HepG2 (cell line): Measurements from ENCODE around the gene ZNF148. TPM values are rescaled to one million over a fixed set of nuclear protein-coding genes. Genes with fewer than 3 reads are reported as not detected.

Source experiments
- ATAC-seq: fragments of 200-7000 bp; cut with Tn5 transposase; 3 replicates; pipeline ENCODE4 v1.9.1; 2020; ENCODE audit warnings: mild to moderate bottlenecking, moderate library complexity
- BruUV-seq: library from RNA; stranded (reverse); fragments of 400-500 nt; replicated peaks from 2 replicates; lab custom pipeline; 2021; lab: Mats Ljungman, UMichigan
- CTCF ChIA-PET: fragments of 300-600 bp; formaldehyde crosslinking; extraction: SDS; loops from one replicate; lab custom pipeline; 2021; ENCODE audit warnings: low total read pairs, inconsistent platforms, low intra/inter-chr PET ratio; lab: Yijun Ruan, JAX
- POLR2A ChIA-PET: fragments of 350-600 bp; sonication (Branson Sonifier 250); formaldehyde crosslinking; loops from one replicate; lab custom pipeline; 2020; ENCODE audit warnings: antibody characterized with exemption, inconsistent platforms; lab: Yijun Ruan, JAX
- DNase-seq: peaks from one replicate; pipeline ENCODE4 v3.0.0-alpha.2; 2015; ENCODE audit warnings: low spot score
- FAIRE-seq: peaks from 3 replicates; lab custom pipeline; 2011; peaks lifted over from hg19 to GRCh38; lab: Jason Lieb, UNC
- H2AFZ ChIP-seq: one replicate; pipeline ENCODE4 v1.6.1; 2011; ENCODE audit warnings: low read length, inconsistent platforms
- H3K27ac ChIP-seq: fragments of 300-600 bp; 3 replicates; pipeline ENCODE4 v1.8.0; 2011; ENCODE audit warnings: mixed run types, mild to moderate bottlenecking, mixed read lengths, low read length, inconsistent platforms; ENCODE audit not compliant: insufficient read depth; ENCODE audit errors: extremely low read length
- H3K27me3 ChIP-seq, 2 experiments: fragments of 200-600 bp in 1 of 2; 2 replicates in 1 of 2; 3 replicates in 1 of 2; pipeline versions ENCODE4 v1.6.0 to v1.8.0; 2011; ENCODE audit warnings: low read length in 2 of 2, mild to moderate bottlenecking in 2 of 2, moderate library complexity in 2 of 2, inconsistent platforms in 1 of 2; ENCODE audit not compliant: insufficient read depth in 2 of 2, control insufficient read depth in 1 of 2
- H3K36me3 ChIP-seq, 2 experiments: fragments of 200-600 bp in 1 of 2; replicated peaks in 1 of 2; 2 replicates in 1 of 2; 3 replicates in 1 of 2; pipeline versions ENCODE4 v1.5.1 to v1.8.0; 2011; ENCODE audit warnings: low read length in 2 of 2, inconsistent platforms in 1 of 2; ENCODE audit not compliant: insufficient read depth in 2 of 2, control insufficient read depth in 1 of 2
- H3K4me1 ChIP-seq: 2 replicates; pipeline ENCODE4 v1.5.1; 2012; ENCODE audit warnings: low read length, inconsistent platforms; ENCODE audit not compliant: insufficient read depth
- H3K4me2 ChIP-seq: 2 replicates; pipeline ENCODE4 v1.6.0; 2011; ENCODE audit warnings: low read depth, low read length, inconsistent platforms
- H3K4me3 ChIP-seq, 3 experiments: fragments of 200-600 bp in 1 of 3; sonication (generic), shearing (Covaris generic) in 1 of 3; replicated peaks in 1 of 3; 2 replicates each; pipeline ENCODE4 v1.5.1; 2011 to 2016; ENCODE audit warnings: low read length in 3 of 3, inconsistent platforms in 2 of 3, low read depth in 2 of 3, mild to moderate bottlenecking in 2 of 3, control low read depth in 1 of 3, mixed read lengths in 1 of 3; ENCODE audit not compliant: insufficient read depth in 1 of 3
- H3K79me2 ChIP-seq: one replicate; pipeline ENCODE4 v1.6.1; 2011; ENCODE audit warnings: low read length, inconsistent platforms; ENCODE audit not compliant: insufficient read depth
- H3K9ac ChIP-seq: 2 replicates; pipeline ENCODE4 v1.6.0; 2011; ENCODE audit warnings: mild to moderate bottlenecking, low read depth, low read length, inconsistent platforms; ENCODE audit not compliant: insufficient read depth
- H3K9me3 ChIP-seq: 2 replicates; pipeline ENCODE4 v1.5.1; 2012; ENCODE audit warnings: mild to moderate bottlenecking, low read length
- H4K20me1 ChIP-seq: 2 replicates; pipeline ENCODE4 v1.6.0; 2011; ENCODE audit warnings: inconsistent platforms, mild to moderate bottlenecking, low read length, moderate library complexity; ENCODE audit not compliant: insufficient read depth
- CEBPB ChIP-seq: IDR thresholded peaks from 2 replicates; pipeline ENCODE4 v1.6.1; 2011; ENCODE audit warnings: low read depth, low read length, improper control_type of control experiment, borderline replicate concordance
- GATAD2A ChIP-seq: IDR thresholded peaks from 2 replicates; pipeline ENCODE4 v1.6.1; 2016
- MAF1 ChIP-seq: sonication (generic); formaldehyde crosslinking; IDR thresholded peaks from 2 replicates; pipeline ENCODE4 v1.5.0; 2020; ENCODE audit warnings: missing genetic modification reagents, borderline replicate concordance
- MAFF ChIP-seq: IDR thresholded peaks from 2 replicates; pipeline ENCODE4 v1.6.1; 2011; ENCODE audit warnings: low read depth, low read length, improper control_type of control experiment
- MAFG ChIP-seq: sonication (generic); formaldehyde crosslinking; IDR thresholded peaks from 2 replicates; pipeline ENCODE4 v1.5.1; 2020; ENCODE audit warnings: mild to moderate bottlenecking, missing genetic modification reagents
- MIER2 ChIP-seq: IDR thresholded peaks from 2 replicates; pipeline ENCODE4 v1.6.1; 2016; ENCODE audit warnings: missing biosample characterization, missing genetic modification reagents
- NFYB ChIP-seq: sonication (generic); formaldehyde crosslinking; IDR thresholded peaks from 2 replicates; pipeline ENCODE4 v1.4.0; 2020; ENCODE audit warnings: missing genetic modification reagents
- NONO ChIP-seq, 2 experiments: fragments of 450-650 bp in 1 of 2; sonication (generic) in 1 of 2; formaldehyde crosslinking in 1 of 2; IDR thresholded peaks in 1 of 2; conservative IDR thresholded peaks in 1 of 2; 2 replicates each; pipeline versions ENCODE4 v1.6.1 to v1.8.0; 2017 to 2022; ENCODE audit warnings: mild to moderate bottlenecking in 1 of 2, missing genetic modification reagents in 1 of 2, moderate library complexity in 1 of 2
- NR2C2 ChIP-seq: sonication (generic); formaldehyde crosslinking; IDR thresholded peaks from 2 replicates; pipeline ENCODE4 v1.4.0; 2020; ENCODE audit warnings: missing genetic modification reagents, mild to moderate bottlenecking, moderate library complexity, borderline replicate concordance
- PRMT3 ChIP-seq: sonication (generic); formaldehyde crosslinking; IDR thresholded peaks from 2 replicates; pipeline ENCODE4 v1.8.1; 2022; ENCODE audit warnings: low read depth, mild to moderate bottlenecking, moderate library complexity, missing genetic modification reagents, borderline replicate concordance
- PTBP1 ChIP-seq: fragments of 200-400 bp; formaldehyde crosslinking; IDR thresholded peaks from 2 replicates; pipeline ENCODE4 v1.6.1; 2018; ENCODE audit warnings: low read length, low read depth; ENCODE audit not compliant: poor library complexity, severe bottlenecking
- SRSF9 ChIP-seq: fragments of 200-400 bp; formaldehyde crosslinking; IDR thresholded peaks from 2 replicates; pipeline ENCODE4 v1.6.1; 2018; ENCODE audit warnings: borderline replicate concordance, mild to moderate bottlenecking, low read depth, low read length; ENCODE audit not compliant: insufficient read depth, poor library complexity, severe bottlenecking
- TCF7 ChIP-seq: sonication (generic); IDR thresholded peaks from 2 replicates; pipeline ENCODE4 v1.6.1; 2016; ENCODE audit warnings: antibody characterized with exemption, low read depth
- ZNF329 ChIP-seq: sonication (generic); formaldehyde crosslinking; IDR thresholded peaks from 2 replicates; pipeline ENCODE4 v1.9.0; 2021; ENCODE audit warnings: low read depth, mild to moderate bottlenecking, missing genetic modification reagents
- ZNF605 ChIP-seq: sonication (generic); formaldehyde crosslinking; IDR thresholded peaks from 2 replicates; pipeline ENCODE4 v1.8.0; 2022; ENCODE audit warnings: mild to moderate bottlenecking, missing genetic modification reagents
- ZNF615 ChIP-seq: sonication (generic); formaldehyde crosslinking; IDR thresholded peaks from 2 replicates; pipeline ENCODE4 v1.5.0; 2020; ENCODE audit warnings: mild to moderate bottlenecking, missing genetic modification reagents, borderline replicate concordance
- ZNF788 ChIP-seq: sonication (generic); formaldehyde crosslinking; IDR thresholded peaks from 2 replicates; pipeline ENCODE4 v1.5.0; 2020; ENCODE audit warnings: mild to moderate bottlenecking, missing genetic modification reagents, borderline replicate concordance
- WGBS: methylation state at CpG from one replicate; pipeline ENCODE4 v1.1.6; 2017; ENCODE audit warnings: low lambda C conversion rate; 5-methylcytosine and 5-hydroxymethylcytosine counted together
- in situ Hi-C: cut with HindIII; loops from 2 replicates; pipeline ENCODE4 v1.10.0; 2017; ENCODE audit warnings: low pct_unique_long_range_greater_than_20kb; ENCODE audit not compliant: extremely low pct_ligation_motif_present
- intact Hi-C: fragments of 100-400 bp; cut with micrococcal nuclease; formaldehyde crosslinking; loops from one replicate; pipeline ENCODE4 v1.10.0; 2022; ENCODE audit not compliant: unreplicated experiment
- polyA plus RNA-seq, 8 experiments: library from polyadenylated mRNA; depleted of rRNA in 3 of 8; stranded (reverse) in 7 of 8; unstranded in 1 of 8; fragments of >200 nt; fragmentation: Illumina TruSeq in 4 of 8; extraction: Trizol in 4 of 8; gene quantifications; 2 replicates each; pipeline versions ENCODE4 v1.2.1 to v1.2.3, GENCODE V29; 2011 to 2016; ENCODE audit warnings: low read depth in 4 of 8, missing spikeins in 1 of 8, mixed read lengths in 1 of 8; ENCODE audit not compliant: insufficient read depth in 1 of 8
- total RNA-seq, 5 experiments: library from RNA; depleted of rRNA; stranded (reverse); fragments of >200 nt; fragmentation: Illumina TruSeq; extraction: Trizol; gene quantifications; 2 replicates each; pipeline ENCODE4 v1.2.3, GENCODE V29; 2016; ENCODE audit warnings: low read depth in 1 of 5
- TF ChIP-seq, protein P1 (sequence below), 2 experiments: fragments of 450-650 bp in 1 of 2; sonication (generic) in 1 of 2; formaldehyde crosslinking; IDR thresholded peaks; 2 replicates each; pipeline versions ENCODE4 v1.5.0 to v1.8.0; 2020 to 2022; ENCODE audit warnings: mild to moderate bottlenecking in 1 of 2, missing genetic modification reagents in 1 of 2
- TF ChIP-seq, protein P2 (sequence below): sonication (generic); formaldehyde crosslinking; IDR thresholded peaks from 2 replicates; pipeline ENCODE4 v1.8.0; 2022; ENCODE audit warnings: mild to moderate bottlenecking, missing genetic modification reagents, borderline replicate concordance

Gene ZNF148
- total and polyA plus RNA-seq, 2 of the 13 experiments (the other 11 are each of a cell fraction or from before 2014, with no cell fraction given), result 10.6 to 36.1 TPM

DNA sequence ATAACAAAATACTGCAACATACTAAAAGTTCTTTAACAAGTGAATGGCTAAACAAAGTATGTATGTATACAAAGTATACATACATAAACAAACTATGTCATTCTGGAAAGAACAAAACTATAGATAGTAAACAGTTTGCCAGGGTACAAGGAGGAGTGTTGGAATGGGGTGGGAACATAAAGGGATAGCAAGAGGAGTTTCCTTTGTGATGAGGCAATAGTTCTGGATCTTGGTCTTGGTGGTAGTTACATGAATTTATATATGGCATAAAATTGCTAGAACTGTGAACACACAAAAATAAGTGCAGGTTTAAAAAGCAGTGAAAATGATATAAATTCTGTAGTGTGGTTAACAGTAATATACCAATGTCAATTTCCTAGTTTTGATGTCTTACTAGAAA, 22.0 kb downstream of the ZNF148 start (continued):
- peak; percentile 84 for TF ChIP-seq CEBPB
- TF ChIP-seq, protein P1, sequence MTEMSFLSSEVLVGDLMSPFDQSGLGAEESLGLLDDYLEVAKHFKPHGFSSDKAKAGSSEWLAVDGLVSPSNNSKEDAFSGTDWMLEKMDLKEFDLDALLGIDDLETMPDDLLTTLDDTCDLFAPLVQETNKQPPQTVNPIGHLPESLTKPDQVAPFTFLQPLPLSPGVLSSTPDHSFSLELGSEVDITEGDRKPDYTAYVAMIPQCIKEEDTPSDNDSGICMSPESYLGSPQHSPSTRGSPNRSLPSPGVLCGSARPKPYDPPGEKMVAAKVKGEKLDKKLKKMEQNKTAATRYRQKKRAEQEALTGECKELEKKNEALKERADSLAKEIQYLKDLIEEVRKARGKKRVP (CRISPR knock-in tag; IDR thresholded peaks at IDR 0.05), result peak in 1 of 2 experiments; percentile 31; a peak in 1 of 4 replicates

DNA sequence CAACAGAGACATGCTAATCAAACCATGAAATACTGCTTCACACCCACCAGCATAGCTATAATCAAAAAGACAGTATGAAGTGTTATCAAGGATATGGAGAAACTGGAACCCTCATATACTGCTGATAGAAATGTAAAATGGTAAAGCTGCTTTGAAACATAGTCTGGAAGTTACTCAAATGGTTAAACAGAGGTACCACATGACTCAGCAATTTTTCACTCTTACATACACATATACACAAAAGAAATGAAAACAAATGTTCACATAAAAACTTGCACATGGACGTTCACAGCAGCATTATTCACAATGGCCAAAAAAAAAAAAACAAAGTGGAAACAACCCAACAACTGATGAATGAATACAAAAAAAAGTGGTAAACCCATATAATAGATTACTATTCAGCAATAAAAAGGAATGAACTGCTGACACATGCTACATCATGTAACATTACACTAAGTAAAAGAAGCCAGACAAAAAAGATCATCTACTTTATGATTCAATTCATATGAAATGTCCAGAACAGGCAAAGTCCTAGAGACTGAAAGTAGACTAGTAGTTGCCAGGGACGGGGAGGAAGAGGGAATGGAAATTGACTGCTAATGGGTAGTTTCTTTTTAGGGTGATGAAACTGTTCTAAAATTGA, 23.2 kb downstream of the ZNF148 start:
- Histone ChIP-seq H3K79me2 (peaks cover 94% of the 10 kb centered on the region), H3K9me3 (no peaks in the 10 kb centered on the region), H3K4me3 (no peak overlapping the region), H4K20me1 (peaks cover 3% of the 10 kb centered on the region; the same call in 1 of the 2 replicates), H3K27me3 (no peaks in the 10 kb centered on the region), H2AFZ (no peak overlapping the region), H3K9ac (no peak overlapping the region), H3K4me1 (peaks cover 55% of the 10 kb centered on the region), H3K27ac (no peak overlapping the region), H3K4me2 (no peak overlapping the region), H3K36me3 (no peaks in the 10 kb centered on the region)
- CTCF ChIA-PET, result no interaction called here
- no TSS peak for BruUV-seq
- DNase-seq (no peak), ATAC-seq (no peak), FAIRE-seq (no peak)
- intact Hi-C loops (no loop called here), in situ Hi-C loops (no loop called here)
- WGBS, result 85% methylated on average over 2 of the region's 2 CpGs
- POLR2A ChIA-PET, result no interaction called here
- TF ChIP-seq GATAD2A (CRISPR knock-in tag), result no peak
- TF ChIP-seq TCF7, result no peak
- TF ChIP-seq, protein P2, sequence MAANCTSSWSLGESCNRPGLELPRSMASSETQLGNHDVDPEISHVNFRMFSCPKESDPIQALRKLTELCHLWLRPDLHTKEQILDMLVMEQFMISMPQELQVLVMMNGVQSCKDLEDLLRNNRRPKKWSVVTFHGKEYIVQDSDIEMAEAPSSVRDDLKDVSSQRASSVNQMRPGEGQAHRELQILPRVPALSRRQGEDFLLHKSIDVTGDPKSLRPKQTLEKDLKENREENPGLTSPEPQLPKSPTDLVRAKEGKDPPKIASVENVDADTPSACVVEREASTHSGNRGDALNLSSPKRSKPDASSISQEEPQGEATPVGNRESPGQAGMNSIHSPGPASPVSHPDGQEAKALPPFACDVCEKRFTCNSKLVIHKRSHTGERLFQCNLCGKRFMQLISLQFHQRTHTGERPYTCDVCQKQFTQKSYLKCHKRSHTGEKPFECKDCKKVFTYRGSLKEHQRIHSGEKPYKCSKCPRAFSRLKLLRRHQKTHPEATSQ, result no peak
- TF ChIP-seq MAFF, result peak; percentile 90
- no peak for TF ChIP-seq MIER2 (CRISPR knock-in tag)
- no peak for TF ChIP-seq NR2C2 (CRISPR knock-in tag)
- TF ChIP-seq MAF1 (CRISPR knock-in tag), result no peak
- no peak for TF ChIP-seq PTBP1
- TF ChIP-seq NFYB (CRISPR knock-in tag), result no peak
- no peak for TF ChIP-seq ZNF788 (CRISPR knock-in tag)
- no peak for TF ChIP-seq ZNF605 (CRISPR knock-in tag)
- TF ChIP-seq ZNF329 (CRISPR knock-in tag), result no peak
- no peak for TF ChIP-seq ZNF615 (CRISPR knock-in tag)
- no peak for TF ChIP-seq NONO (IDR thresholded peaks at IDR 0.05)
- TF ChIP-seq NONO (CRISPR knock-in tag; conservative IDR thresholded peaks at IDR 0.05), result no peak
- 0 out of 2 replicates have a peak, but pooled peaks have one; percentile 17 for TF ChIP-seq MAFG (CRISPR knock-in tag)
- TF ChIP-seq PRMT3, result no peak
- TF ChIP-seq SRSF9, result no peak
